Liver (tissue), 3 donors: ENCODE data around the gene CAPZB.

Source experiments
- CTCF ChIP-seq: fragments of 150-350 bp; IDR thresholded peaks from 2 replicates; pipeline ENCODE4 v1.5.1; 2017; ENCODE audit warnings: improper control_type of control experiment, low read depth, low read length; ENCODE audit not compliant: missing input control
- EGR1 ChIP-seq, 2 donors: IDR thresholded peaks; 2 replicates each; pipeline ENCODE4 v1.6.1; 2016 to 2018; ENCODE audit warnings: antibody characterized with exemption in 2 of 2, low read depth in 2 of 2
- GABPA ChIP-seq, 2 donors: IDR thresholded peaks in 1 of 2; conservative IDR thresholded peaks in 1 of 2; 2 replicates each; pipeline ENCODE4 v1.6.1; 2016; ENCODE audit warnings: antibody characterized with exemption in 2 of 2, mild to moderate bottlenecking in 1 of 2, moderate library complexity in 1 of 2
- MAX ChIP-seq: IDR thresholded peaks from 2 replicates; pipeline ENCODE4 v1.6.1; 2016; ENCODE audit warnings: antibody characterized with exemption
- RAD21 ChIP-seq, 2 donors: IDR thresholded peaks; 2 replicates each; pipeline ENCODE4 v1.6.1; 2016; ENCODE audit warnings: antibody characterized with exemption in 2 of 2, mild to moderate bottlenecking in 2 of 2
- REST ChIP-seq: IDR thresholded peaks from 2 replicates; pipeline ENCODE4 v1.6.1; 2016; ENCODE audit warnings: antibody characterized with exemption, mild to moderate bottlenecking
- SP1 ChIP-seq: IDR thresholded peaks from 2 replicates; pipeline ENCODE4 v1.6.1; 2018; ENCODE audit warnings: antibody characterized with exemption, mild to moderate bottlenecking
- TAF1 ChIP-seq: conservative IDR thresholded peaks from 2 replicates; pipeline ENCODE4 v1.6.1; 2016; ENCODE audit warnings: antibody characterized with exemption, mild to moderate bottlenecking
- YY1 ChIP-seq: IDR thresholded peaks from 2 replicates; pipeline ENCODE4 v1.6.1; 2016; ENCODE audit warnings: antibody characterized with exemption, mild to moderate bottlenecking
- ZBTB33 ChIP-seq: IDR thresholded peaks from 2 replicates; pipeline ENCODE4 v1.6.1; 2016; ENCODE audit warnings: antibody characterized with exemption
- donor health status: healthy.
- donor health status: healthy.

- TF ChIP-seq CTCF (no peak), TAF1 (no peak), EGR1 (IDR thresholded peaks at IDR 0.05; ENCODE audit: low read depth in 2 of 2) (no peak), MAX (no peak), SP1 (no peak), ZBTB33 (no peak), RAD21 (IDR thresholded peaks at IDR 0.05) (no peak), YY1 (no peak), REST (no peak), GABPA (IDR thresholded peaks at IDR 0.05 in 1 of 2, conservative IDR thresholded peaks at IDR 0.05 in 1 of 2) (no peak)
Observed at GRCh38 chr1:19455353-19455752, 30.0 kb downstream of the CAPZB start.
